Skeletal muscle tissue (tissue), 4 donors: ENCODE results near the gene AGXT. TPM values are rescaled to one million over a fixed set of nuclear protein-coding genes. Genes with fewer than 3 reads are reported as not detected.

ENCODE experiments used
- H3K27ac ChIP-seq: one replicate; pipeline ENCODE4 v1.7.0; 2013; ENCODE audit warnings: mild to moderate bottlenecking, low read depth, low read length, inconsistent platforms
- H3K27me3 ChIP-seq, 3 donors: one replicate each; pipeline ENCODE4 v1.7.0; 2013; ENCODE audit warnings: low read length in 3 of 3; ENCODE audit not compliant: control insufficient read depth in 3 of 3, insufficient read depth in 3 of 3
- H3K36me3 ChIP-seq, 3 donors: one replicate each; pipeline ENCODE4 v1.7.0; 2013; ENCODE audit warnings: low read length in 3 of 3; ENCODE audit not compliant: control insufficient read depth in 3 of 3, insufficient read depth in 3 of 3
- H3K4me1 ChIP-seq, 3 donors: one replicate each; pipeline ENCODE4 v1.7.0; 2013; ENCODE audit warnings: low read length in 3 of 3, mild to moderate bottlenecking in 3 of 3; ENCODE audit not compliant: control insufficient read depth in 3 of 3, insufficient read depth in 3 of 3
- H3K4me3 ChIP-seq, 3 donors: one replicate each; pipeline ENCODE4 v1.7.0; 2013; ENCODE audit warnings: low read length in 3 of 3
- H3K9ac ChIP-seq, 3 donors: one replicate each; pipeline ENCODE4 v1.7.0; 2013; ENCODE audit warnings: low read length in 3 of 3, mild to moderate bottlenecking in 3 of 3, moderate library complexity in 2 of 3, low read depth in 1 of 3
- H3K9me3 ChIP-seq, 3 donors: one replicate each; pipeline ENCODE4 v1.7.0; 2013; ENCODE audit warnings: low read length in 3 of 3; ENCODE audit not compliant: control insufficient read depth in 3 of 3
- total RNA-seq: library from RNA; depleted of rRNA; stranded (reverse); fragments of >200 nt; gene quantifications from one replicate; pipeline ENCODE4 v1.2.3, GENCODE V29; 2014
- donor health status: Osteomylitis.

Gene AGXT
- total RNA-seq, 1 donor from 2014 or later: not detected

GRCh38 chr2:240891492-240892340 is 23.1 kb downstream of the AGXT start:
- Histone ChIP-seq H3K9ac (no peak overlapping the region), H3K27me3 (peaks cover 0 to 3% (median 0%) of the 10 kb centered on the region in 3 donors), H3K27ac (no peak overlapping the region), H3K4me1 (no peaks in the 10 kb centered on the region), H3K36me3 (no peaks in the 10 kb centered on the region), H3K4me3 (no peak overlapping the region), H3K9me3 (no peaks in the 10 kb centered on the region)

GRCh38 chr2:240892356-240892755 is 23.7 kb downstream of the AGXT start:
- Histone ChIP-seq H3K9me3 (no peaks in the 10 kb centered on the region), H3K36me3 (no peaks in the 10 kb centered on the region), H3K27me3 (peaks cover 0 to 3% (median 0%) of the 10 kb centered on the region in 3 donors), H3K4me1 (peaks cover 0 to 3% (median 0%) of the 10 kb centered on the region in 3 donors), H3K4me3 (no peak overlapping the region), H3K27ac (no peak overlapping the region), H3K9ac (no peak overlapping the region)

GRCh38 chr2:240892925-240893324 is 24.3 kb downstream of the AGXT start:
- H3K27me3 ChIP-seq: peaks cover 0 to 3% (median 0%) of the 10 kb centered on the region in 3 donors
- no peak overlapping the region for H3K27ac ChIP-seq
- peaks cover under 1 to 6% (median 3%) of the 10 kb centered on the region in 3 donors for H3K4me1 ChIP-seq
- no peak overlapping the region for H3K4me3 ChIP-seq
- H3K9ac ChIP-seq: no peak overlapping the region
- no peaks in the 10 kb centered on the region for H3K36me3 ChIP-seq
- no peaks in the 10 kb centered on the region for H3K9me3 ChIP-seq

GRCh38 chr2:240893363-240893844 is 24.8 kb downstream of the AGXT start:
- Histone ChIP-seq H3K4me3 (no peak overlapping the region), H3K4me1 (peaks cover 4 to 8% (median 8%) of the 10 kb centered on the region in 3 donors), H3K27me3 (peaks cover 0 to 3% (median 0%) of the 10 kb centered on the region in 3 donors), H3K9ac (no peak overlapping the region), H3K36me3 (no peaks in the 10 kb centered on the region), H3K27ac (no peak overlapping the region), H3K9me3 (no peaks in the 10 kb centered on the region)

GRCh38 chr2:240894006-240894405 is 25.4 kb downstream of the AGXT start:
- H3K27ac ChIP-seq: no peak overlapping the region
- H3K27me3 ChIP-seq: peaks cover 0 to 3% (median 0%) of the 10 kb centered on the region in 3 donors
- no peak overlapping the region for H3K4me3 ChIP-seq
- no peaks in the 10 kb centered on the region for H3K9me3 ChIP-seq
- no peak overlapping the region for H3K9ac ChIP-seq
- no peaks in the 10 kb centered on the region for H3K36me3 ChIP-seq
- peaks cover 10 to 14% (median 12%) of the 10 kb centered on the region in 3 donors for H3K4me1 ChIP-seq

- Histone ChIP-seq H3K4me1 (peaks cover 13 to 18% (median 14%) of the 10 kb centered on the region in 3 donors), H3K27me3 (peaks cover 0 to 3% (median 0%) of the 10 kb centered on the region in 3 donors), H3K9me3 (no peaks in the 10 kb centered on the region)
Measured at GRCh38 chr2:240894836-240895558, 26.4 kb downstream of the AGXT start.

GRCh38 chr2:240895656-240896388 is 27.2 kb downstream of the AGXT start, which contains the start of gene MAB21L4:
Gene MAB21L4, minus strand, starts transcription at chr2:240896156. Its CDS starts 159 bp downstream, at chr2:240895997.
- H3K4me3 ChIP-seq: no peak within 1 kb of the TSS
- no peaks in the 10 kb centered on the region for H3K36me3 ChIP-seq
- peaks cover 0 to 3% (median 0%) of the 10 kb centered on the region in 3 donors for H3K27me3 ChIP-seq
- no peaks in the 10 kb centered on the region for H3K9me3 ChIP-seq
- no peak within 1 kb of the TSS for H3K27ac ChIP-seq
- H3K9ac ChIP-seq: no peak within 1 kb of the TSS
- H3K4me1 ChIP-seq: peaks cover 13 to 18% (median 14%) of the 10 kb centered on the region in 3 donors

More at GRCh38 chr2:240894836-240895558, 26.4 kb downstream of the AGXT start:
- Histone ChIP-seq H3K36me3 (no peaks in the 10 kb centered on the region), H3K27ac (no peak overlapping the region), H3K9ac (no peak overlapping the region), H3K4me3 (no peak overlapping the region)

- no peaks in the 10 kb centered on the region for H3K36me3 ChIP-seq
- H3K4me1 ChIP-seq: peaks cover 13 to 18% (median 14%) of the 10 kb centered on the region in 3 donors
- no peak overlapping the region for H3K27ac ChIP-seq
- H3K9ac ChIP-seq: no peak overlapping the region
- peaks cover 0 to 3% (median 0%) of the 10 kb centered on the region in 3 donors for H3K27me3 ChIP-seq
- no peaks in the 10 kb centered on the region for H3K9me3 ChIP-seq
- H3K4me3 ChIP-seq: no peak overlapping the region
Measured at GRCh38 chr2:240896394-240896793, 27.8 kb downstream of the AGXT start.

- Histone ChIP-seq H3K4me3 (no peak overlapping the region), H3K9me3 (no peaks in the 10 kb centered on the region), H3K27me3 (peaks cover 0 to 3% (median 0%) of the 10 kb centered on the region in 3 donors), H3K4me1 (peaks cover 13 to 18% (median 14%) of the 10 kb centered on the region in 3 donors), H3K36me3 (no peaks in the 10 kb centered on the region), H3K9ac (no peak overlapping the region), H3K27ac (no peak overlapping the region)
Measured at GRCh38 chr2:240896871-240897692, 28.5 kb downstream of the AGXT start.
